Measurements from ENCODE around the gene DPP6. TPM values are rescaled to one million over a fixed set of nuclear protein-coding genes. Genes with fewer than 3 reads are reported as not detected.

The DPP6 gene
- total and polyA plus RNA-seq, 2 of the 8 experiments (the other 6 are each of a cell fraction or from before 2014, with no cell fraction given) = 4.7 to 6.8 TPM

GRCh38 chr7:154425271-154425670 lies 373.1 kb downstream of the DPP6 start (continued):
- TF ChIP-seq TAF7 (optimal IDR thresholded peaks at IDR 0.05; ENCODE audit: borderline replicate concordance, low read depth, low read length) = no peak
- no peak for TF ChIP-seq EGR1 (IDR thresholded peaks at IDR 0.05; ENCODE audit: borderline replicate concordance, low read depth, low read length)
- TF ChIP-seq ASH2L (IDR thresholded peaks at IDR 0.05; ENCODE audit: low read length) = no peak
- TF ChIP-seq SIRT6 (IDR thresholded peaks at IDR 0.05; ENCODE audit: low read length) = no peak
- TF ChIP-seq PHF8 (conservative IDR thresholded peaks at IDR 0.05; ENCODE audit: low read depth, low read length) = no peak
- no peak for TF ChIP-seq TEAD4 (IDR thresholded peaks at IDR 0.05; ENCODE audit: low read depth, low read length)
- no peak for TF ChIP-seq KDM4A (IDR thresholded peaks at IDR 0.05; ENCODE audit: low read depth, low read length, severe bottlenecking)
- no peak for TF ChIP-seq SP4 (IDR thresholded peaks at IDR 0.05; ENCODE audit: low read length)
